ENCODE results near the gene VEPH1. TPM values are rescaled to one million over a fixed set of nuclear protein-coding genes. Genes with fewer than 3 reads are reported as not detected.

VEPH1 gene
- total RNA-seq, 1 experiment from 2014 or later, result 7.7 TPM

DNA sequence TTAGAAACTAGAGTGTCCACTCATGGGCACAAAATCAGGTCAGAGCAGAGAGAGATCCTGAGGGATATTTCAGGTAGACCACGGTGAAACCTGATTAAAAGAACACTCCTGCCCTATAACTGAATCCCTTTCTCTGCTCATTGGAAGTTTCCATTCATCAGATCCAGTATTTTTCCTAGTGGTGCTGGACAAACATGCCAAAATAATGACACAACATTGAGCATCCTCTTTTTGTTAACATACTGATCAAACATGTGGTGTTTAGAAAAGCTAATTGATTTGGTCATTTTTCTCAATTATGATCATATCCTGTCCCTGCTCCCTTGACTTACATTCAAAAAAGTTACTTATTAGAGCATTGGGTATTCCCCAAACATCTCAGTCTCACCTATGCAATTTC, 39.4 kb downstream of the VEPH1 start:
- Histone ChIP-seq H3K56ac (ENCODE audit: insufficient read length, low read depth, low read length) (no peak overlapping the region), H2BK20ac (ENCODE audit: low read depth, low read length, poor library complexity, severe bottlenecking) (no peak overlapping the region), H3T11ph (ENCODE audit: low read length) (no peak overlapping the region), H3K4me1 (ENCODE audit: insufficient read depth, low read length) (no peaks in the 10 kb centered on the region), H2BK12ac (ENCODE audit: insufficient read length, low read depth, low read length) (no peak overlapping the region), H4K91ac (ENCODE audit: insufficient read length, low read depth, low read length) (no peak overlapping the region), H3K4me2 (ENCODE audit: insufficient read depth, insufficient read length, low read length) (no peak overlapping the region), H2AFZ (ENCODE audit: low read length) (no peak overlapping the region), H3K23ac (ENCODE audit: insufficient read length, low read depth, low read length) (no peak overlapping the region), H3K79me2 (ENCODE audit: insufficient read depth, low read length) (no peaks in the 10 kb centered on the region), H3K27ac (ENCODE audit: insufficient read length, low read depth, low read length) (no peak overlapping the region), H2BK15ac (ENCODE audit: low read depth, low read length) (no peak overlapping the region), H4K20me1 (ENCODE audit: control insufficient read depth, insufficient read depth, insufficient read length) (no peaks in the 10 kb centered on the region), H3K79me1 (ENCODE audit: insufficient read depth, low read depth, low read length, poor library complexity, severe bottlenecking) (no peaks in the 10 kb centered on the region), H3K18ac (ENCODE audit: insufficient read length, low read depth, low read length) (no peak overlapping the region), H4K8ac (replicated peaks; ENCODE audit: insufficient read length, low read depth, low read length) (no peak overlapping the region), H3K14ac (ENCODE audit: insufficient read depth, low read length) (no peak overlapping the region), H2BK5ac (ENCODE audit: insufficient read length, low read length) (no peak overlapping the region), H3K9ac (ENCODE audit: extremely low read depth, insufficient read length, low read length) (no peak overlapping the region), H3K4ac (ENCODE audit: low read depth, low read length) (no peak overlapping the region), H3K23me2 (ENCODE audit: insufficient read length, low read depth, low read length, poor library complexity, severe bottlenecking) (no peaks in the 10 kb centered on the region), H2BK120ac (ENCODE audit: low read depth, low read length, poor library complexity, severe bottlenecking) (no peak overlapping the region), H2AK5ac (ENCODE audit: insufficient read length, low read length) (no peak overlapping the region), H3K9me3 (ENCODE audit: control insufficient read depth, low read depth, low read length) (no peaks in the 10 kb centered on the region), H4K5ac (ENCODE audit: insufficient read length, low read depth, low read length) (no peak overlapping the region), H3K27me3 (ENCODE audit: insufficient read depth, low read length) (no peaks in the 10 kb centered on the region)
- peak overlapping the region in 1 of 3 experiments; percentile 56; a peak in 1 of 7 replicates for H3K27ac Mint-ChIP-seq
- peaks cover 4 to 5% of the 10 kb centered on the region in 2 experiments; a peak in 1 of 4 replicates for H3K4me1 Mint-ChIP-seq
- H3K9me3 Mint-ChIP-seq, result no peaks in the 10 kb centered on the region
- no peak overlapping the region for H3K4me3 Mint-ChIP-seq
- DNase-seq, result no peak
- TF ChIP-seq, protein P1, sequence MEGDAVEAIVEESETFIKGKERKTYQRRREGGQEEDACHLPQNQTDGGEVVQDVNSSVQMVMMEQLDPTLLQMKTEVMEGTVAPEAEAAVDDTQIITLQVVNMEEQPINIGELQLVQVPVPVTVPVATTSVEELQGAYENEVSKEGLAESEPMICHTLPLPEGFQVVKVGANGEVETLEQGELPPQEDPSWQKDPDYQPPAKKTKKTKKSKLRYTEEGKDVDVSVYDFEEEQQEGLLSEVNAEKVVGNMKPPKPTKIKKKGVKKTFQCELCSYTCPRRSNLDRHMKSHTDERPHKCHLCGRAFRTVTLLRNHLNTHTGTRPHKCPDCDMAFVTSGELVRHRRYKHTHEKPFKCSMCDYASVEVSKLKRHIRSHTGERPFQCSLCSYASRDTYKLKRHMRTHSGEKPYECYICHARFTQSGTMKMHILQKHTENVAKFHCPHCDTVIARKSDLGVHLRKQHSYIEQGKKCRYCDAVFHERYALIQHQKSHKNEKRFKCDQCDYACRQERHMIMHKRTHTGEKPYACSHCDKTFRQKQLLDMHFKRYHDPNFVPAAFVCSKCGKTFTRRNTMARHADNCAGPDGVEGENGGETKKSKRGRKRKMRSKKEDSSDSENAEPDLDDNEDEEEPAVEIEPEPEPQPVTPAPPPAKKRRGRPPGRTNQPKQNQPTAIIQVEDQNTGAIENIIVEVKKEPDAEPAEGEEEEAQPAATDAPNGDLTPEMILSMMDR (conservative IDR thresholded peaks at IDR 0.05), result no peak
- no peaks in the 10 kb centered on the region for H3K36me3 Mint-ChIP-seq (ENCODE audit: insufficient read depth in 1 of 3, low read depth in 3 of 3)
- no peaks in the 10 kb centered on the region for H3K27me3 Mint-ChIP-seq (ENCODE audit: low read depth)
- no CpG with 5 or more reads among the region's 1 CpG for WGBS (ENCODE audit: extremely low coverage, insufficient read length, low lambda C conversion rate)
